Right renal pelvis (tissue), 4 donors: ENCODE measurements around the gene TUBA3E. TPM values are rescaled to one million over a fixed set of nuclear protein-coding genes. Genes with fewer than 3 reads are reported as not detected.
"Not testable (repeated sequence)": the region's sequence is repeated elsewhere in the genome, so short reads cannot be mapped to it uniquely, and the experiment has no call there.

Experiments used
- DNase-seq, 4 donors: peaks; one replicate each; pipeline ENCODE4 v3.0.0-alpha.2; 2013; ENCODE audit warnings: low read depth in 4 of 4, low spot score in 3 of 4, missing footprints in 1 of 4
- polyA plus RNA-seq, 4 donors: library from polyadenylated mRNA; unstranded; fragments of 120-200 nt; gene quantifications; one replicate each; pipeline ENCODE4 v1.2.1, GENCODE V29; 2013; ENCODE audit not compliant: insufficient read length in 4 of 4

TUBA3E gene
- polyA plus RNA-seq, 4 donors, result 0.04 to 0.21 (median 0.13) TPM; not detected in 1

DNA sequence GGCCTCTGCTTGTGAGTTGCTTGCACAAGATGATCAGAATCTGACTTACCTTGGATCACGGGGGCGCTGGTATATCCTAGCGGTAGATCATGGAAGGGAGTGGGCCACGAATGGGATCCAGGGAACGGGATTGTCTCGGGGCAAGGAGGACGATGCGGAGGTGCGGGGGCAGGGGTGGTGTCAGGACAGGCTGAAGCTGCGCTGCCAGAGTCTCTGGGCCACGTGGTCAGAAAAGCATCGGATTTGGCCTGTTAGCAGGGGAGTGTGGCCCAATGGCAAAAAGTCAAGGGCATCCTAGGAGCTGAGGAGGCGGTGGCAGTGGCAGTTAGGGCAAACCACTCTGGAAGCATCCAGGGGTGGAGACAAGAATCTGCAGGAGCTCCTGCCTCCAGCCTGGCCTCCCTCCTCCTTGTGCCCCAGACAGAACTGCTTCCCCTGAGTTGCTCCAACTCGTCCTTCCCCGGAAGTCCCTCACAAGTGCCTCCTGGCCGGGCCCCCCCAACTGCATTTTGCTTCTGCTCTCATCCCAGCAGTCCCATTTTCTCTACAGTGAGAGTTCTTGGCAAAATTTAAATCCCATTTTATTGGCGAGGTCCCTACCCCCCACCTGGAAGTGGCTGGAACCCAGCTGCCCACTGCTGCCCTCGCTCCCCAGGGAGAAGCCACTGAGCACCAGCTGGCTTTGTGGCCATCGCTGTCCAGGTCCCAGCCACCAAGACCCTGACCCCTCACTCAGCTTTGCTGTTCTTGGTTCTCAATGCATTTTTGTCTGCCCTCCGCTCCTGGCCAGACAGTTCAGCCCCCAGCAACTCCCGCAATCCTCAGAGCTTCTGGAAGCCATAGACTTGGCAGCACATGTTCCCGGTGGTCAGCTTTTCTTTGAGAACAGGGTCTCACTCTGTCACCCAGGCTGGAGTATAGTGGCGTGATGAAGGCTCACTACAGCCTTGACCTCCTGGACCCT, 47.8 kb downstream of the TUBA3E start:
- no peak for DNase-seq

GRCh38 chr2:130148515-130148914, 49.7 kb downstream of the TUBA3E start:
- DNase-seq, result not testable (repeated sequence)

DNA sequence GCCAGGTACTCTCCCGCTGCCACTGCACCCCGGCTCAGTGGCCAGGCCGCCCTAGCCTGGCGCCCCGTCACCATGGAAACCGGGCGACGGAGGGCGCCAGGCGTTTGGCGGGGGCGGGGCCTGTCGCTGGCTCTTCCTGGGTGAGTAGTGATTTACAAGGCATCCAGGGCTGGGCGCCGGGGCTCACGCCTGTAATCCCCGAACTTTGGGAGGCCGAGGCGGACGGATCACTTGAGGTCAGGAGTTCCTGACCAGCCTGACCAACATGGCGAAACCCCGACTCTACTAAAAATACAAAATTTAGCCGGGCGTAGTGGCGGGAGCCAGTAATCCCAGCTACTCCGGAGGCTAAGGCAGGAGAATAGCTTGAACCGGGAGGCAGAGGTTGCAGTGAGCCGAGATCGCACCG, 53.2 kb downstream of the TUBA3E start, which contains the start of gene CCDC74B:
Gene CCDC74B (minus strand): TSS at position 107 of the 409 bp plus-strand sequence. CDS start 116 bp downstream, outside the sequence.
- not testable (repeated sequence) for DNase-seq

DNA sequence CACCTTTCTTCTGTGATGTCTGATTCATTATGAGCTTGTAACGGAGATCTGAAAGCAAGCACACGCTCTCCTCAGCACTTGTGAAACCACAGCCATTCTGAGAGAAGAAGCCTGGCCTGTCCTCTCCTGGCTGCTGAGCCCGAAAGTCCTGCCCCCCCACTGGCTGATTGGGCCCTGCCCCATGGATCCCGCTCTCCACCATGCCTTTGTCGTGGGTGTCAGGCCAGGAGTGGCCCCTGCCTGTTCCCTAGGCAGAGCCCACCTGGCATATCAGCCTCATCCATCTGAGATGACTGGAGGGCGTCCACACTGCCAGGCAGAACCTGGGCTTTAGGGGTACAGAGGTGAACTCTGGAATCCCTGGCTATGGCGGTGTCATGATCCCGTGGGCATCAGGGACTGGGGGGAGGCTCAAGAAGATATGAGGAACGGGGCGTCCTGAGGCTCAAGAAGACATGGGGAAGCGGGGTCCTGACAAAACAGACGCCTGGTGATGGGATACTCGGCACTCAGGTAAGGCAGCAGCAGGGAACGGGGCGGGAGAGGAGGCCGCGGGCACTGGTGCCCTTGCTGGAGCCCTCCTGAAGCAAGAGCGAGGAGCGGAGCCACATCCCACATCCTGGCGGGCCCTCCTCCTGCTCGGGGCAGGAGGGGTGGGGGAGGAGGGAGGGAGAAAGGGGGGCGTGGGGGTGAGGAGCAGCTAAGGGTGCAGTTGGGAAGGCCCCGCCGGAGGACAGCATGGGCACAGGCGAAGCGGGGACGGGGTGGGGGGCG, 54.8 kb downstream of the TUBA3E start:
- DNase-seq, result not testable (repeated sequence)

DNA sequence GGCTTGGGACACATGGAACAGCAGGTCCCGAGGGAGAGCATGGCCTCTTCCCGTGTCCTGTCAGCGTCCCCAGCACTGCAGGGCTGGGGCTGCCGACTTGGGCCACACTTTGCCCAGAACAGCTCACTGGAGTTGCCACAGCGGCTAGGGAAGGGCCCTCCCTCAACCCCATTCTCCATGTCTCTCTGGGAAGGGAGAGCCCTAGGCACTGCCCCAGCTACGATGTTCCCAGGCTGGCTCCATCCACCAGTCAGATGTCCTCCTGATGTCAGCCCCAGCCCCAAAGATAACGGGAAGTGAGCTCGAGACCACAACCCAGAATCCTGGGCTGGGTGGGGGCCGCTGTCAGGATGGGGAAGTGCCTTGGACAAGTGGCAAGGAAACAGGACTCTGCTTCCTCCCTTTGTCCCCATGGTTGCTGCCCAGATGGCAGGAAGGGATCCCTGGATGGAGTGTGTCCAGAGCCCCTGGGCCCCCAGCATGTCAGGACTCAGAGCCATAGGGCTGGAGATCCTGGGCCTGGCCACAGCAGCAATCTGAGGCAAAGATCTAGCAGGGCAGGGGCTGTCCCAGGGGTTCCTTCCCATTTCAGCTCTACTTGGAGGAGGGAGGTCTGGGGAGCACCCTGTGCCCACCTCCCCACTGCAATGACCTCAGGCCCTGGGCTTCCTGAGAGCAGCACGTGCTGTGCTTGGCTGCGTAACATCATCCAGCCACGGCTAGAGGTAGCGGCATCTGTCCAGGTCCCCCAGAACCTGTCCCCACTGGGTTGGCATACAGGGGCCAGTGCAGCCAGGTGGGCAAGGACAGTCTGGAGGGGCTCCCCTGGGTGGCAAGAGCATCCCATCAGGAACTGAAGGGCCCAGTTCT, 55.6 kb downstream of the TUBA3E start:
- DNase-seq, result not testable (repeated sequence)

Other genes with a start within 250 kb of the TUBA3E start
- 1 to 10 TPM in 2 of 4 donors, under 1 TPM in 2; 0.58 to 1.7 (median 0.96) TPM for gene RAB6C, start 218.8 kb downstream of the TUBA3E start, polyA plus RNA-seq
- under 1 TPM in 1 of 4 donors, not detected in 3; 0.18 TPM for gene POTEF, start 69.2 kb downstream of the TUBA3E start, polyA plus RNA-seq
- 10 to 100 TPM; 10.8 to 15.1 (median 13.5) TPM for gene CCDC74B, start 53.3 kb downstream of the TUBA3E start, polyA plus RNA-seq
- gene SMPD4, start 16.8 kb downstream of the TUBA3E start, polyA plus RNA-seq, result 10 to 100 TPM; 55.7 to 72.9 (median 64.4) TPM
- 100 to 1,000 TPM in 3 of 4 donors, 10 to 100 TPM in 1; 79.5 to 179 (median 106) TPM for gene MZT2B, start 16.2 kb downstream of the TUBA3E start, polyA plus RNA-seq
- 10 to 100 TPM; 36.4 to 44.2 (median 37.8) TPM for gene IMP4, start 144.5 kb upstream of the TUBA3E start, polyA plus RNA-seq
- gene PTPN18, start 157.6 kb upstream of the TUBA3E start, polyA plus RNA-seq, result 10 to 100 TPM; 25.9 to 37.9 (median 30.2) TPM